Fibroblast of lung (primary cell): ENCODE measurements around the gene FRMD4A. TPM values are rescaled to one million over a fixed set of nuclear protein-coding genes. Genes with fewer than 3 reads are reported as not detected.

Source experiments
- DNase-seq, 2 donors: peaks; one replicate each; pipeline versions ENCODE4 v3.0.0 to v3.0.0-alpha.2; 2010; ENCODE audit warnings: low read depth in 2 of 2
- H2AFZ ChIP-seq: 2 replicates; pipeline ENCODE4 v1.5.1; 2012; ENCODE audit warnings: low read length, control low read depth, inconsistent platforms
- H3K27ac ChIP-seq: 2 replicates; pipeline ENCODE4 v1.5.1; 2011; ENCODE audit warnings: low read length, control low read depth; ENCODE audit not compliant: insufficient read depth
- H3K27me3 ChIP-seq: 2 replicates; pipeline ENCODE4 v1.5.1; 2011; ENCODE audit warnings: mild to moderate bottlenecking, low read length; ENCODE audit not compliant: control insufficient read depth, insufficient read depth
- H3K36me3 ChIP-seq: 2 replicates; pipeline ENCODE4 v1.5.1; 2011; ENCODE audit warnings: low read length; ENCODE audit not compliant: control insufficient read depth, insufficient read depth
- H3K4me1 ChIP-seq: 2 replicates; pipeline ENCODE4 v1.5.1; 2011; ENCODE audit warnings: low read length; ENCODE audit not compliant: control insufficient read depth, insufficient read depth; ENCODE audit errors: extremely low read depth
- H3K4me2 ChIP-seq: 2 replicates; pipeline ENCODE4 v1.5.1; 2011; ENCODE audit warnings: low read length, control low read depth; ENCODE audit not compliant: insufficient read depth; ENCODE audit errors: extremely low read depth
- H3K4me3 ChIP-seq, 4 experiments: fragments of 200-600 bp in 1 of 4; sonication (generic) in 1 of 4; replicated peaks in 1 of 4; 2 replicates each; pipeline ENCODE4 v1.5.1; 2011 to 2016; ENCODE audit warnings: low read length in 4 of 4, low read depth in 3 of 4, mild to moderate bottlenecking in 3 of 4, control low read depth in 2 of 4, inconsistent platforms in 1 of 4, mixed read lengths in 1 of 4; ENCODE audit not compliant: insufficient read depth in 1 of 4; ENCODE audit errors: control extremely low read depth in 1 of 4
- H3K79me2 ChIP-seq: 2 replicates; pipeline ENCODE4 v1.5.1; 2012; ENCODE audit warnings: mild to moderate bottlenecking, low read length, inconsistent platforms; ENCODE audit not compliant: control insufficient read depth, insufficient read depth
- H3K9ac ChIP-seq: 2 replicates; pipeline ENCODE4 v1.5.1; 2011; ENCODE audit warnings: mild to moderate bottlenecking, low read length, control low read depth; ENCODE audit not compliant: insufficient read depth
- H3K9me3 ChIP-seq: 2 replicates; pipeline ENCODE4 v1.5.1; 2012; ENCODE audit warnings: low read depth, low read length; ENCODE audit not compliant: control insufficient read depth, insufficient read depth
- H4K20me1 ChIP-seq: 2 replicates; pipeline ENCODE4 v1.5.1; 2011; ENCODE audit warnings: low read length; ENCODE audit not compliant: control insufficient read depth, insufficient read depth; ENCODE audit errors: extremely low read depth
- CTCF ChIP-seq, 2 donors: IDR thresholded peaks in 1 of 2; conservative IDR thresholded peaks in 1 of 2; 1 replicate in 1 of 2; 2 replicates in 1 of 2; pipeline ENCODE4 v1.5.1; 2011 to 2012; ENCODE audit warnings: low read length in 2 of 2, control low read depth in 1 of 2, inconsistent platforms in 1 of 2, low read depth in 1 of 2, mild to moderate bottlenecking in 1 of 2
- EZH2 ChIP-seq: IDR thresholded peaks from 2 replicates; pipeline ENCODE4 v1.5.1; 2012; ENCODE audit warnings: low read length, control low read depth, mild to moderate bottlenecking; ENCODE audit errors: missing control alignments
- polyA plus RNA-seq, 2 donors: library from polyadenylated mRNA; depleted of rRNA in 1 of 2; stranded (reverse) in 1 of 2; unstranded in 1 of 2; fragments of >200 nt; gene quantifications; 2 replicates each; pipeline ENCODE4 v1.2.1, GENCODE V29; 2011 to 2012; ENCODE audit warnings: missing spikeins in 1 of 2
- total RNA-seq: library from RNA; depleted of rRNA; stranded (reverse); fragments of >200 nt; gene quantifications from 2 replicates; pipeline ENCODE4 v1.2.1, GENCODE V29; 2014

FRMD4A gene
- total and polyA plus RNA-seq, 2 donors (not counting 1 experiment from before 2014, with no cell fraction given) = 26.9 to 63.6 TPM

- Histone ChIP-seq H3K79me2 (no peaks in the 10 kb centered on the region), H3K4me2 (peak overlapping the region; percentile 17), H3K4me1 (peaks cover 30% of the 10 kb centered on the region), H2AFZ (no peak overlapping the region), H4K20me1 (no peaks in the 10 kb centered on the region), H3K9me3 (no peaks in the 10 kb centered on the region), H3K4me3 (no peak overlapping the region), H3K27me3 (no peaks in the 10 kb centered on the region), H3K36me3 (no peaks in the 10 kb centered on the region), H3K27ac (peak overlapping the region; percentile 74), H3K9ac (no peak overlapping the region)
- DNase-seq = peak; percentile 87 to 94
- no peak for TF ChIP-seq CTCF (conservative IDR thresholded peaks at IDR 0.05 in 1 of 2, IDR thresholded peaks at IDR 0.05 in 1 of 2; ENCODE audit: low read depth in 1 of 2, low read length in 2 of 2)
- no peak for TF ChIP-seq EZH2
Measured at GRCh38 chr10:13775786-13776775, 554.6 kb downstream of the FRMD4A start.

GRCh38 chr10:13774303-13774893, 556.3 kb downstream of the FRMD4A start:
- Histone ChIP-seq H4K20me1 (no peaks in the 10 kb centered on the region), H3K4me2 (no peak overlapping the region), H3K4me1 (peaks cover 32% of the 10 kb centered on the region), H3K27me3 (no peaks in the 10 kb centered on the region), H3K4me3 (no peak overlapping the region), H3K79me2 (no peaks in the 10 kb centered on the region), H2AFZ (peak overlapping the region; percentile 13), H3K9me3 (no peaks in the 10 kb centered on the region), H3K27ac (no peak overlapping the region), H3K9ac (no peak overlapping the region), H3K36me3 (no peaks in the 10 kb centered on the region)
- no peak for TF ChIP-seq CTCF (conservative IDR thresholded peaks at IDR 0.05 in 1 of 2, IDR thresholded peaks at IDR 0.05 in 1 of 2; ENCODE audit: low read depth in 1 of 2, low read length in 2 of 2)
- no peak for TF ChIP-seq EZH2
- DNase-seq = no peak

GRCh38 chr10:13773496-13774170, 557.1 kb downstream of the FRMD4A start:
- Histone ChIP-seq H3K9ac (no peak overlapping the region), H3K9me3 (no peaks in the 10 kb centered on the region), H3K4me2 (no peak overlapping the region), H4K20me1 (no peaks in the 10 kb centered on the region), H3K79me2 (no peaks in the 10 kb centered on the region), H2AFZ (no peak overlapping the region), H3K4me3 (no peak overlapping the region), H3K27ac (no peak overlapping the region), H3K36me3 (no peaks in the 10 kb centered on the region), H3K27me3 (no peaks in the 10 kb centered on the region), H3K4me1 (peaks cover 32% of the 10 kb centered on the region)
- no peak for TF ChIP-seq EZH2
- TF ChIP-seq CTCF (conservative IDR thresholded peaks at IDR 0.05 in 1 of 2, IDR thresholded peaks at IDR 0.05 in 1 of 2; ENCODE audit: low read depth in 1 of 2, low read length in 2 of 2) = no peak
- DNase-seq = no peak
